ENCODE results near the gene SEMG2.

Gene SEMG2

DNA sequence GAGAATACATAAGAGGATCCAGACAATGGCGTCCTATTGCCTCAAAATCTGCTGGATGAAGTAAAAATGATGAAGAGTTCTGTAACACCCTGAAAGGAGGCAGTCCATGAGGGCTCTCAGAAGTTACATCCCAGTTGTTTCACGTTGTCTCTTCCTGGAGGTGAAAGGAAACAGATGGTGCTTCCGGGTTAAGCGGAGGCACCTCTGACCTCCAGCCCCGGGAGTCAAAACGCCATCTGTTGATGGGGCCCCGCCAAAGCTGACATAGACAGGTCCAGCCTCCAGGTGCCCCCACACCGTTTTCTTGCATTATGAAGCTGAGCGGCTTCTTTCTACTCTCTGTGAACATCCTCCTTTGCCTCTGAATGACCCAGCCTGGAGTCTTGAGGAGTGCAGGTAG lies 9.5 kb downstream of the SEMG2 start:
- DNase-seq (ENCODE audit: low read depth), result no peak

DNA sequence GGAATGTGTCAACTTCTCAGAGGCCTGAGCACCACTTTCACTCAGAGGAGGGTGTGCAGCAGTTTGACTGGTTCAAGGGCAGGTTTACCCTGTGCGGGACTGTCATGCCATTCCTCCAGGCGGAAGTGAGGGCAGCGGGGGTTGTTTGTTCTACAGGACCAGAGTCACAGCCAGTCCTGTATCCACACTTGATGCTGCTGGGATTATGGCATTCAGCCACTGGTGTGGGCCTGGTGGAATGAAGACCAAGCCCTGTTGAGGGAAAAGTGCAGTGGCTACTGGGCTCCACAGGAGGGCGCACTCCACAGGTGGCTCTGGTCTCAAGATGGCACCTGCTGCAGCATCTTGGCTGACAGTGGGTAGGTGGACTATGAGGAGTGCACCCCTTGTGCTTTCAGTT lies 14.8 kb downstream of the SEMG2 start:
- DNase-seq (ENCODE audit: low read depth), result no peak

DNA sequence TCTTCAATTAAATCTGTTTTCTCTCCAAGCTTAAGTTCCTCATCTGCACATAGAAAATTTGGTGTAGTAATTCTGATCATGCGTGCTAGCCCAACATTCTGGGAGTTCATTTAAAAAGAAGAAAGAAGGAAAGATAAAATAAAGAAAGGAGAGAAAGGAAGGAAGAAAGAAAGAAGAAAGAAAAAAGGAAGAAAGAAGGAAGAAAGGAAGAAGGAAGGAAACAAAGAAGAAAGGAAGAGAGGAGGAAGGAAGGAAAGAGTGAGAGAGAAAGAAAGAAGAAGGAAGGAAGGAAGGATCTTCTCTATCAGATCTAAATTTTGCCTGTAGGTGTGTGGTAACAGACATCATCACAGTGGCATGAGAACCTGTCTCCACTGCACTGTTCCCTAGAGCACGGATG lies 17.0 kb downstream of the SEMG2 start:
- no peak for DNase-seq (ENCODE audit: low read depth)

DNA sequence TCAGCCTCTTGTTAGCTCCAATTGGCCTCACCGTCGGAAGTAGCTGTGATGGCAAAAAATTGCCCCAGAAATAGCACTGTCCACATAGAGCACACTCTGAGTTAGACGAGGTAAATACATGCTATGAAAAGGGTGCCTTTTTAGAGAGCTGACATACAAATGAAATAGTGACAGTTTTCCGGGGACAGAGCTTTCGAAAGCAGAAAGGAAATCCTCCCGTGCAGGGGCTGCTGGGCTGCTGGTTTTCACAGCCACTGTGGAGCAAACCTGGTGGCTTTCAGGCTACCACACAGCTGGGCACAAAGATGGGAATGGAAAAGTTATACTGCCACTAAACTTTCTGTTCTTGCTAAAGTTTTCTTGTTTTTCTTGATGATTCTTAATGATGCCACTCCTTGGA lies 24.9 kb downstream of the SEMG2 start:
- no peak for DNase-seq (ENCODE audit: low read depth)

DNA sequence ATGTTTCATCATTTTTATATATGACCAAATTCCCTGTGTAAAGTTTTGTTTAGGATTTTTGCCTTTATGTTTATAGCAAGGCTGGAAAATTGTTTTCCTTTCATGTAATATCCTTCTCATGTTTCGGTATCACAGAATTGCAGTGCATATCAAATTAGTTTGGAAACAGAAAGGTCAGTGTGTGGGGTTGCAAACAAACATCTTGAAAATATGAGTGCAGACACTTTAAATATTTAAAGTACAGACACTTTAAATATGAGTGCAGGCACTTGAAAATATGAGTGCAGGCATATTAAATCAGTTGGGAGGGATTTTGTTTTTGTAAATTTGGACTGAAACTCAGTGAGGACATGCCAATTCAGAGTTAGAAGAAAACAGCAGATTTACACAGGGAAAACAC lies 26.7 kb downstream of the SEMG2 start:
- no peak for DNase-seq (ENCODE audit: low read depth)

DNA sequence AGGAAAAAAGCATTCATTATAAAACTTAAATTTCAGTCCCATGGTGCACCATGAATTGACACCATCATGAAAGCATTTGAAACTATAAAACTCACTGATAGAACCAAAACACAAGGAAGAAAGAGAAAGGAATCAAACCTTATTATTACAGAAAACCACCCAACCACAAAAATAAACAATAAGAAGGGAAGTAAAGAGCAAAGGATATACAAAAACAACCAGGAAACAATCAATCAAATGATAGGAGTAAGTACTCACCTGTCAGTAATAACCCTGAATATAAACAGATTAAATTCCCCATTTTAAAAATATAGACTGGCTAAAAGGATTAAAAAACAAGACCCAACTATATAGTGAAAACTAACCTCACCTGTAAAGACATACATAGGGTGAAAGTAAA lies 27.4 kb downstream of the SEMG2 start:
- no peak for DNase-seq (ENCODE audit: low read depth)

DNA sequence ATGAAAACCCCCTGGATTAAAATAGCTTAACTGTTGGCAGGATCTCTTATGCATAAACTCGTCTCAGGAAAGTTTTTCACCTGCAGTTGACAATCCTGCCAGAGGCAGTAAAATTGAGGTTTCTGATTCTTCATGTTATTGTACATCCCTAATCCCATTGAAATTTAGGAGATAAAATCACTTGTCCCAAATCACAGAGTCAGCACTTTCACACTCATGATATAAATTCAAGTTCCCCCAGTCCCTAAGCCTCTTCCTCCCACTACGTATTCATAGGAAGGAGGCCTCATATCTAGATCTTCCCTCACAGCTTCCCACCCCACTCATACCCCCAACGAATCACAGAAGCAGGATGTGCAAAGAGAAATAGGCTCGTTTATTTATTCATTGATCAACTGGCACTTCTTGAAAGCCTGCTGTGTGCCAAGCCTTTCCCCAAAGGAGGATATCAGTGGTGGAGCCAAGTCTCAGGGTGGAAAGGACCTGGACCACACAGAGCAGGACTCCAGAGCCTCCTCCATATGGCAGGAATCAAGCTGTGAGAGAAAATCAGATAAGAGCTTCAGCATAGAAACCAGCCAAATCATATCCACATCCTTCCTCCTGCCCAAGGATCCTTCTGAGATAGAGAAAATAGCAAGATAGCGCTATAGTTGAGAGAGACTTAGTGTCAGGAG lies 30.8 kb downstream of the SEMG2 start:
- DNase-seq (ENCODE audit: low read depth), result no peak

DNA sequence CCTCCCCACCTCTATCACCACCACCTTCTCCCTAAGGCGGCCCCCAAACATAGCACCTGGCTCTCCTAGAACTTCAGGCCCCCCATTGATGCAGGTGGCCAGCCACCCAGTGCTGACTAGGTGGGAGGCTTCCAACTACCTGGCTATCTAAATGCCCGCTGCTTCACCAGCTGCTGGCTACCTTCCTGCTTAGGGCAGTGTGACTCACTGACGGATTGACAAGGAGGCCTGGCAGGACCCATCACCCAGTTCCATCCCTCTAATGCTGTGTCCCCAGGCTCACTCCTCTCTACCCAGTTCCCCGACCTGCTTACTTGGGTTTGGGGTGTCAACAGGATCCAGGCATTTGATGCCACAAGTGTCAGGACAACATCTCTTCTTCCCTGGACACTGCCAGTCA lies 32.1 kb downstream of the SEMG2 start:
- no peak for DNase-seq (ENCODE audit: low read depth)

DNA sequence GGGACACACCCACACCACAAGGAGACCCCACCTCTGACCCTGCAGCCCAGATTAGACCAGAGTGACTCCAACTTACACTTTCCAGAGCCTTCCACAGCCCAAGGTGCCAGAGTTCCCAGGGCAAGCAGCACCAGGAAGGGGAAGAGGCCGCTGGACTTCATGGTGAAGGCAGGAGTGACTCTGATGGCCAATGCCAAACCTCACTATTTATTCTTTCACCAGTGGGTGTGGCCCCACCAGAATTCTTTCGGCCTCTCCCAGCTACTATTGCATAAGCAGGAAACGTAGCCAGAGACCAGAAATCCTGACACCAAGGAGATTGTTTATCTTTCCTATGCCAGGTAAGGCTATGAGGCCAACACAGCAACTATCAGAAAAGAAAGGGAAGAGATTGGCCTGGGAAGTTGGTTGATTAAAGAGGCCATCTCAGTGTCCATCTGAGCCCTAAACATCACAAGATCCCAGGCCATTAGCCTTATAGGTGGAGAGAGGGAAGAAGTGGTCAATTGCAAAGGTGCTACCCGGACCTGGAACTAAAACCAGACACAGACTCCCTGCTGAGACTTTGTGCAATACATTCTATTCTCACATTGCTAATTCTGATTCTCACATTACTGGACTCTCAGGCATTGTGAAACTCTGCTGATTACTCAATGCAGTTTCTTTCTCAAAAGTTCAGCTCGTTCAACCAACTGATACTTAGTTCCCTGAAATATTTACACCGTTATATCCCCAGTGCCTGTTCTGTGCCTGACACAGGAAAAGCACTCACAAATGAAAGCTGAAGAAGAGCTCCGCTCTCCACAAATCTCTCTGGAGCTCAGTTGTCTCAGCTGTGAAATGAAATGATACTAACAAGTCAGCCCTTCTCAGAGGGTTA lies 33.5 kb downstream of the SEMG2 start, which contains the start of gene SLPI:
Gene SLPI (minus strand): TSS at position 182 of the 880 bp plus-strand sequence. CDS start 21 bp downstream, at position 161.
- no peak for DNase-seq (ENCODE audit: low read depth)

DNA sequence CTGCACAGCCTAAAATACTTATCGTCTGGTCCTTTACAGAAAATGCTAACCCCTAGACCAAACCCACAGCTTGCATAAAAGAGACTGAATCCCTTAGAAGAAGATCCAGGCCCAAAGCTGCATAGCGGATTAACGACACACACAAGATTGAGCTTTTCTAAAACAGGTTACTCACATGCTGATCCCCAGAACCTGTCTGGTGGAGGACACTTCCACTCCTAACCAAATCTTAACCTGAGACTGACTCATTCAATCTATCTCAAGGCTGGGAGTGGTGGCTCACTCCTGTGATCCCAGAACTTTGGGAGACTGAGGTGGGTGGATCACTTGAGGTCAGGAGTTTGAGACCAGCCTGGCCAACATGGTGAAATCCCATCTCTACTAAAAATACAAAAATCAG lies 36.0 kb downstream of the SEMG2 start:
- DNase-seq (ENCODE audit: low read depth), result no peak

DNA sequence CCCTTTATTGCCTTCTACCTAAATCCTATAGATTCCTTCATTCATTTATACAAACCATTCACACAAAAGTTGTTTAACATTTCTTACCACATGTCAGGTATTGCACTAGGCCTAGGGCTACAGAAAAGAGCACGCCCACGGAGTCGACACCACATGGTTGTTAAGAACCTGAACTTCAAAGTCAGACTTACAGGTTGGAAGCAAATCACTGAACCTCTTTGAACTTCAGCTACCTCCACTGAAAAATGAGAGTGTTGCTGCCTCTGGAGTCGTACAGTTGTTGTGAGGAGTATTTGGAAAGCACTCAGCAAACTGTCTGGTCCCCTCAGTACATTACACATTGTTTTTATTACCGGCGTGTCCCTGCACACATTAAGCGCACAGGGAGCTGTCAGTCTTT lies 36.5 kb downstream of the SEMG2 start:
- no peak for DNase-seq (ENCODE audit: low read depth)

DNA sequence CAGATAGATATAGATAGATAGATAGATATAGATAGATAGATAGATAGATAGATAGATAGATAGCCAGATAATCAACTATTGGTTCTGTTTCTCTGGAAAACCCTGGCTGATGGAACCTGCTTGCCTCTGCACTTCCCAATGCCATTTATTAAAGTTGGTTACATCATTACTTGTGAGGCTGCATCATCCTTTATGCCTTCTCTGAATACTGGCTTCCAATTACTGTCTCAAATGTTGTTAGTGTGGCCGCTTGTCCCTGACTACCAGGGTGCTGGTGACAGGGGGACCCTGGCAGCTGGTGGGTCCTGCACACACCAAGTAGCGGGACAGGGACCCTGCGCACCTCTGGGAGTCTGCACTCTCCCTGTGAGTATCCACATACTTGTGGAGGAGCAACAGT lies 37.1 kb downstream of the SEMG2 start:
- no peak for DNase-seq (ENCODE audit: low read depth)

DNA sequence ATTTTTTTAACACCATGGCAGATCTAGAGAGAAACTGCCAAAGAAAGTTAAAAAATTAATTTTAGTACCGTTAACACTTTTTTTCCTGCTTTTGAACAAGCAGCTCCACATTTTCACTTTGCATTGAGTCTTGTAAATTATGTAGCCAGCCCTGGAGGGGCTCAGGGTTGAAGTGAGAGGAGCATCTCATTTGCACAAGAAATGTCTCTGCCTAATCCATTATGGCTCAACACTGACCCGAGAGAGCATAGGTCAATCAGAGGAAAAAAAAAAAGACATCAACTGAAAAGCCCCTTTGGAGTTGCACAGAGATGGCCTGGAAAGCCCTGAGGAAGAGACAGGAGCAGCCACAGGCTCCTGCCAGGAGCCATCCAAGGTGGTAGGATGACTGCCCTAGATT lies 37.5 kb downstream of the SEMG2 start:
- DNase-seq (ENCODE audit: low read depth), result no peak

DNA sequence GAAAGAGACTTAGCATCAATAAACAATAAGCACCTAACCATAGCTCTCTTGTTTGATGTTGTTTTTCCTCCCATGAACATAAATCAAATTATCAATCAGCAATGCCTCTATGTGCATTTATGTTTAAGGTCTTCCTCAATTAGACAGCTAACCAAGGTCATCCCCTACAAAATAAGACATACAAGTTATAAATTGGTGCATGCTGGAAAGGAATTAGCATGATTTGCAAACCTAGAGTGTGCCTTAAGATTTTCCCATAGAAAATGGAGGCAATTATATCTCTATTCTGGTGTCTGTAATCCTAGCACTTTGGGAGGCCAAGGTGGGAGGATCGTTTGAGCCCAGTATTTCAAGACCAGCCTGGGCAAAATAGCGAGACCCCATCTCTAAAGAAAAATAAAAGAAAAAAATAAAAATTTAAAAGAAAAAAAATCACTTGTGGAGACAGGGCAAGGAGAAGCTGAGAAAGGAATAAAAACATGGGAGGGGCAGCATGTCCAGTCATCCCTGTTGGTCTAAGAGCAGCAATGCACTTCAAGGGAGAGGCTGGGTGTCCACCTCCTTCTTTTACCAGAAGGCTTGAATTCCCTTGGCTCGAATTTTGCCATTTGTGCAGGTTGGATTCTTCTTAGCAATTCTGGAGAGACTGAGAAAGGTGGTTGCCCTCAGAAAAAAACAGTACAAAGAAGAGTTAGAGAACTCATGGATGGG lies 42.5 kb downstream of the SEMG2 start:
- DNase-seq (ENCODE audit: low read depth), result no peak

DNA sequence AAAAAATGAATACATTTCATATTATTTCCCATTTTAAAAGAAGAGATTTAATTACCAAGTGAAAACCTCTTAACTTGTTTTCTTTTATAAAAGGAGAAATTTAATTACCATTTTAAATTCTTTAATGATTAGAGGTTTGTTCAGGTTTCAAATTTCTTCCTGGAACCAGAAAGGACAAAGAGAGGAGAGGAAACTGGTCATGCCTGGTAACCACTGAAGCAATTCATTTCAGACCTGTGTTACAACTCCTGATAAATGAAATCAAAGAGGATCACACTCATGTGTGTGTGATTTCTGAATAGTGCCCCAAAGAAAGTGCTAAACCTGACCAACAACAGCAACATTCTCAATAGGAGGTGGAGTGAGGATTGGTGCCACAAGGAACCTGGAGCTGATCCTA lies 45.8 kb downstream of the SEMG2 start:
- DNase-seq (ENCODE audit: low read depth), result no peak

DNA sequence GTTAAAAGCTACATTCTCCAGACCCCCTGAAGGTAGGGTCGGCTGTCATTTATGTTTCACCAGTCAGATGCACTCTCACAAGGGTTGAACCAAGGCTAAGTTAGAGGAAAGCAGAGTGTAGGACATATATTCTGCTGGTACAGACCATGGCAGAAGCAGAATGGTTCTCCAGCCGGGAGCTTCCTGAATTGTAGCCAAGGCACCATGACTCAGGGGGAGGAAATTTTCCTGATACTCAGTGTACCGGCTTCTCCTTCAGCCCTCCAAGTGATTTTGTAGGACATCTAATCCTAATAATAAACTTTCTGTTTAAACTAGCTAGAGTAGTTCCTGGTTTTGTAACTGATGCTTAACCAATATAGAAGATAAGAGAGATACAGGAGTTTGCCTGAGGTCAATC lies 47.4 kb downstream of the SEMG2 start:
- DNase-seq (ENCODE audit: low read depth), result no peak

DNA sequence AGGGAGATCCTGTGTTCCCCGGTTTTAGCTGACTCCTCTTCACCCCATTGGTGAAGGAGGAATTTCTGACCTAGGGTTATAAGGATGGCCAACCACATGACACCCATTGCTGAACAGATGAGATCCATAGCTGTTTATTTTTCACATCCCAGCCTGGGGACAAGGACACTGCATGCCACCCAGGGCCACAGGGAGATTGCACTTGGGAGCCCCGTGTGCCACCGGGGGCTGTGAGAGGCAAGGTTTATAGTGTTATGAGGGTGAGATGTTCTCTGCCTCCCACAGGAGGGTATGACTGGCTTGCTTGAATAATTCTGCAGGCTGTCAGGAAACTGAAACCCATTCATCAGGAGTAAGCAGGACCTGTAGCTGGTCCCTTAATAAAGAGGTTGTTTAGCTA lies 47.9 kb downstream of the SEMG2 start:
- DNase-seq (ENCODE audit: low read depth), result no peak

DNA sequence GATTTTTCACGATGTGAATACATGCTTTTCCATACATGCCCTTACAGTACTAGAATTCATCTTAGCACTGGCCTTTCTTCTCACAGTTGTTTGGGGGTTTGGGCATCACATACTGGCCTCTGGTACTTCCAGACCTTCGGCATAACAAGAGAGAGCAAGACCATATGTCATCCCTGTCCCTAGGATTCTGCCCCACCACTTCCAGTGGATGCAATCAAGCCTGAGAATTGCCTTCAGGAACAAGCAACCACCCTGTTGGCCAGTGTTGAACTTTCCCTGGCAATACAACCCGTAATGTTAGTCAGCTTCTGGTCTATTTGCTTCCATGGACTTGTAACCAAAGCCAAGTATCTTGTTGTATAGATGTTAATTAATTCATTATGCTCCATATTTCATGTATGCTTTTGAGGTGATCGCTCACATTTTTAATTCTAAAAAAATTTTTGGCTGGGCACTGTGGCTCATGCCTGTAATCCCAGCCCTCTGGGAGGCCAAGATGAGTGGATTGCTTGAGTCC lies 48.6 kb downstream of the SEMG2 start:
- DNase-seq (ENCODE audit: low read depth), result no peak
